Tibial nerve (tissue), 4 donors: ENCODE measurements around the gene KLRC2. TPM values are rescaled to one million over a fixed set of nuclear protein-coding genes. Genes with fewer than 3 reads are reported as not detected.
"Not testable (repeated sequence)": the region's sequence is repeated elsewhere in the genome, so short reads cannot be mapped to it uniquely, and the experiment has no call there.

Experiments
- DNase-seq, 2 donors: peaks; one replicate each; pipeline ENCODE4 v3.0.0-alpha.2; 2019; ENCODE audit warnings: low spot score in 2 of 2
- H3K27ac ChIP-seq, 4 donors: fragments of 200-600 bp; sonication (generic) in 3 of 4; one replicate each; pipeline ENCODE4 v1.5.1; 2017 to 2019; ENCODE audit warnings: mild to moderate bottlenecking in 1 of 4
- H3K27me3 ChIP-seq, 2 donors: fragments of 200-600 bp; sonication (generic) in 1 of 2; one replicate each; pipeline versions ENCODE4 v1.5.1 to v1.6.0; 2017 to 2019
- H3K36me3 ChIP-seq, 3 donors: fragments of 200-600 bp; sonication (generic); one replicate each; pipeline ENCODE4 v1.5.1; 2018 to 2019
- H3K4me1 ChIP-seq, 4 donors: fragments of 200-600 bp; sonication (generic) in 3 of 4; one replicate each; pipeline ENCODE4 v1.5.1; 2017 to 2019
- H3K4me3 ChIP-seq, 4 donors: fragments of 200-600 bp; sonication (generic) in 3 of 4; one replicate each; pipeline ENCODE4 v1.5.1; 2017 to 2019; ENCODE audit warnings: mild to moderate bottlenecking in 1 of 4, moderate library complexity in 1 of 4
- H3K9me3 ChIP-seq, 4 donors: fragments of 200-600 bp; sonication (generic) in 3 of 4; one replicate each; pipeline ENCODE4 v1.5.1; 2017 to 2019
- EP300 ChIP-seq, 2 donors: sonication (generic); formaldehyde crosslinking; IDR thresholded peaks; one replicate each; pipeline ENCODE4 v1.6.1; 2017; ENCODE audit warnings: antibody characterized with exemption in 2 of 2, mild to moderate bottlenecking in 1 of 2
- POLR2A ChIP-seq, 2 donors: fragments of 450-650 bp; IDR thresholded peaks; one replicate each; pipeline ENCODE4 v1.6.1; 2017; ENCODE audit warnings: antibody characterized with exemption in 2 of 2, mild to moderate bottlenecking in 2 of 2, moderate library complexity in 2 of 2
- WGBS, 2 donors: methylation state at CpG; one replicate each; pipeline ENCODE4 v1.1.5; 2018; 5-methylcytosine and 5-hydroxymethylcytosine counted together
- total RNA-seq, 4 donors: library from RNA; depleted of rRNA; stranded (reverse); fragments of >200 nt; gene quantifications; one replicate each; pipeline ENCODE4 v1.1.0, GENCODE V29; 2016
- TF ChIP-seq, protein P1 (sequence below), 5 experiments: fragments of 200-600 bp in 3 of 5; fragments of 450-650 bp in 2 of 5; sonication (generic) in 3 of 5; IDR thresholded peaks; one replicate each; pipeline ENCODE4 v1.5.1; 2016 to 2019; ENCODE audit warnings: antibody characterized with exemption in 5 of 5, mild to moderate bottlenecking in 3 of 5, moderate library complexity in 2 of 5

Gene KLRC2
- total RNA-seq, 4 donors from 2014 or later: not detected

DNA sequence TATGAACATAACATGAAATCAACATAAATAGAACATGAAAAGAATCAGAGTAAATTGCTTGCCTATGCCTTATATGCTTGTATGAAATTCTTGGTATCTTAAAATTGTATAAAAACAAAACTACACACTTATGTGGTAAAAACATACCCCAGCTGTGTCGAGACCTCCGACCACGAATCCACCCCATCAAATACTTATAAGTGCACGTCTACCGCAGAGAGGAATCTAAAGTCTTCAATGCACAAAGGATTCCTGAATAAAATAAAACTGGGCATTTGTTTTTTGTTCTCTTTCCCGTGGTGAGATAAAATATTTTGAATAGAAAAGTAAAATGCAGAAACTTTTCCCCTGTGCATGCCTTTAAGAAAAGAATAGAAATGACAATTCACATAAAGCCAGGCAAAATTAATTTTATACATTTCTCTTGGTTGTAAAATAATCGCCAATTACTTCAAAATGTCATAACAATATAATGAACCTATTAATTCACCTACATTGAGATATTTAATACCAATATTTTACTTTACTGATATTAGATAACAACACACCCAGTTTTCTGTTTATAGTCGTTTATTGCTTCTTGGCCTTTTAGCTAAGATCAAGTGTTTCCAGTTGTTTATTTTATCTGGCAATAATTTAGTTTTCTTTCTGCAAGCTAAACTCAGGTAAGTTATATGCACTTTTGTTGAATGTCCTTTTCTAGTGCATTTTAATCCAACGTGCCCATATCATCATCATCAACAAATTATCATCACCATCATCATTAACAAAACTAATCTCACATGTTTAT is 47.0 kb downstream of the KLRC2 start:
- H3K27me3 ChIP-seq: no peaks in the 10 kb centered on the region
- H3K36me3 ChIP-seq: no peaks in the 10 kb centered on the region
- no peak for DNase-seq
- 52 to 54% methylated on average over 9 of the region's 9 CpGs for WGBS, 2 donors
- TF ChIP-seq EP300 (IDR thresholded peaks at IDR 0.05): no peak
- TF ChIP-seq POLR2A (IDR thresholded peaks at IDR 0.05): no peak
- TF ChIP-seq, protein P1, sequence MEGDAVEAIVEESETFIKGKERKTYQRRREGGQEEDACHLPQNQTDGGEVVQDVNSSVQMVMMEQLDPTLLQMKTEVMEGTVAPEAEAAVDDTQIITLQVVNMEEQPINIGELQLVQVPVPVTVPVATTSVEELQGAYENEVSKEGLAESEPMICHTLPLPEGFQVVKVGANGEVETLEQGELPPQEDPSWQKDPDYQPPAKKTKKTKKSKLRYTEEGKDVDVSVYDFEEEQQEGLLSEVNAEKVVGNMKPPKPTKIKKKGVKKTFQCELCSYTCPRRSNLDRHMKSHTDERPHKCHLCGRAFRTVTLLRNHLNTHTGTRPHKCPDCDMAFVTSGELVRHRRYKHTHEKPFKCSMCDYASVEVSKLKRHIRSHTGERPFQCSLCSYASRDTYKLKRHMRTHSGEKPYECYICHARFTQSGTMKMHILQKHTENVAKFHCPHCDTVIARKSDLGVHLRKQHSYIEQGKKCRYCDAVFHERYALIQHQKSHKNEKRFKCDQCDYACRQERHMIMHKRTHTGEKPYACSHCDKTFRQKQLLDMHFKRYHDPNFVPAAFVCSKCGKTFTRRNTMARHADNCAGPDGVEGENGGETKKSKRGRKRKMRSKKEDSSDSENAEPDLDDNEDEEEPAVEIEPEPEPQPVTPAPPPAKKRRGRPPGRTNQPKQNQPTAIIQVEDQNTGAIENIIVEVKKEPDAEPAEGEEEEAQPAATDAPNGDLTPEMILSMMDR (IDR thresholded peaks at IDR 0.05): no peak
- no peak overlapping the region for H3K4me3 ChIP-seq
- H3K27ac ChIP-seq: no peak overlapping the region
- H3K4me1 ChIP-seq: peaks cover 0 to 16% (median 3%) of the 10 kb centered on the region in 4 donors
- peaks cover 0 to 8% (median 0%) of the 10 kb centered on the region in 4 donors for H3K9me3 ChIP-seq

DNA sequence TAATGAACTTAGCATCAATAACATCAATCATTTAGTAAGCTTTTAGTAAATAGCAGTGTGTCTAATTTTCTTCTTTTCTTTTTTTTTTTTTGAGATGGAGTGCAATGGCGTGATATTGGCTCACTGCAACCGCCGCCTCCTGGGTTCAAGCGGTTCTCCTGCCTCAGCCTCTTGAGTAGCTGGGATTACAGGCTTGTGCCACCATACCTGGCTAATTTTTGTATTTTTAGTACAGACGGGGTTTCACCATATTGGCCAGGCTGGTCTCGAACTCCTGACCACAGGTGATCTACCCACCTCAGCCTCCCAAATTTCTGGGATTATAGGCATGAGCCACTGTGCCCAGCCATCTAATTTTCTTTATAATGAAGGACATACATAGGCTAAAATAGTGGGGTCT is 48.3 kb downstream of the KLRC2 start:
- H3K9me3 ChIP-seq, H3K27ac ChIP-seq, DNase-seq, H3K27me3 ChIP-seq, H3K36me3 ChIP-seq, H3K4me3 ChIP-seq, H3K4me1 ChIP-seq: not testable (repeated sequence)
- 95% methylated on average over 6 of the region's 6 CpGs for WGBS, 2 donors

DNA sequence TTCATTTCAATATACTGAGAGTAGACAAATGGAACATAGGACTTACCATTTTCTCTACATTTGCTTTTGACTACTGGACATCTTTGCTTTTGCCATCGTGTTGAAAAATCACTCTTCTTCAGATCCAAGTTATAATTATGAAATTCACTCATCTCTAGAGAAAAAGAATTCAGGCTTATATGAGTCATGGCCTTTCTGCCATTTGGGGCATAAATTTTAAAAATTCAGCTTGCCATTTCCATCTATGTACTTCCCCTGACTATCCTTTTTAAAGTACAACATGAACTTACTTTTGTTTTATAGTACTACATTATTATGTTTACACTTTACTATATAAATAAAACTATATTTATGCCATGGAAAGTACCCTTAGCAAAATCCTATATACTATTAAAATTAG is 49.0 kb downstream of the KLRC2 start:
- Histone ChIP-seq H3K9me3 (peaks cover 0 to 8% (median 0%) of the 10 kb centered on the region in 4 donors), H3K36me3 (peaks cover 0 to 2% (median 0%) of the 10 kb centered on the region in 3 donors), H3K27me3 (no peaks in the 10 kb centered on the region), H3K4me1 (peaks cover 0 to 3% (median 0%) of the 10 kb centered on the region in 4 donors), H3K27ac (no peak overlapping the region), H3K4me3 (no peak overlapping the region)
- no peak for DNase-seq
- TF ChIP-seq EP300 (IDR thresholded peaks at IDR 0.05): no peak
- TF ChIP-seq, protein P1 (IDR thresholded peaks at IDR 0.05): no peak
- TF ChIP-seq POLR2A (IDR thresholded peaks at IDR 0.05): no peak
- 70 to 73% methylated on average over 1 of the region's 1 CpG for WGBS, 2 donors

DNA sequence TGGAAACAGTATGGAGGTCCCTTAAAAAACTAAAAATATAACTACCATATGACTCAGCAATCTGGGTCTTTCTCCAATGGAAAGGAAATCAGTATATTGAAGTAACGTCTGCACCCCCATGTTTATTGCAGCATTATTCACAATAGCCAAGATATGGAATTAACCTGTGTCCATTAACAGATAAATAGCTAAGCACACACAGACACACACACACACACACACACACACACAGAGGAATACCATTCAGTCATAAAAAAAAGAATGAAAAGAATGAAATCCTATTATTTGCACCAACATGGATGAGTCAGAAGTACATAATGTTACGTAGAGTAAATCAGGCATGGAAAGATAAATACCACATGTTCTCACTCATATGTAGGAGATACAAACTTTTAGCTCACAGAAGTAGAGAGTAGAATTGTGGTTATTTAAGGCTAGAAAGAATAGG is 50.6 kb downstream of the KLRC2 start:
- Histone ChIP-seq H3K4me3 (no peak overlapping the region), H3K27me3 (no peaks in the 10 kb centered on the region), H3K36me3 (peaks cover 0 to 14% (median 0%) of the 10 kb centered on the region in 3 donors), H3K9me3 (peaks cover 0 to 8% (median 0%) of the 10 kb centered on the region in 4 donors), H3K27ac (no peak overlapping the region), H3K4me1 (no peaks in the 10 kb centered on the region)
- TF ChIP-seq, protein P1 (IDR thresholded peaks at IDR 0.05): no peak
- TF ChIP-seq POLR2A (IDR thresholded peaks at IDR 0.05) (no peak), EP300 (IDR thresholded peaks at IDR 0.05) (no peak)
- 70 to 71% methylated on average over 2 of the region's 2 CpGs for WGBS, 2 donors
- DNase-seq: no peak

DNA sequence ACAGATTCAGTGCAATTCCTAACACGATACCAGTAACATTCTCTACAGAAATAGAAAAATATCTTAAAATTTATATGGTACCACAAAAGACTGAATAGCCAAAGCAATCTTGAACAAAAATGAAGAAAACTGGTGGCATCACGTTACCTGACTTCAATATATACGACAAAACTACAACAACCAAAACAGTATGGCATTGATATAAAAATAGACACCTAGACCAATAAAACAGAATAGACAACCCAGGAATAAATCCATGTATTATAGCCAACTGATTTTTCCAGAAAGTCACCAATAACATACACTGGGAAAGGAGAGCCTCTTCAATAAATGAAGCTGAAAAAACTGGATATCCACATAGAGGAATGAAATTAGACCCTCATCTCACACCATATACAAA is 51.6 kb downstream of the KLRC2 start:
- Histone ChIP-seq H3K27ac (no peak overlapping the region), H3K36me3 (peaks cover 0 to 14% (median 0%) of the 10 kb centered on the region in 3 donors), H3K27me3 (no peaks in the 10 kb centered on the region), H3K9me3 (peaks cover 0 to 8% (median 0%) of the 10 kb centered on the region in 4 donors), H3K4me3 (no peak overlapping the region), H3K4me1 (no peaks in the 10 kb centered on the region)
- DNase-seq: no peak
- 93% methylated on average over 3 of the region's 3 CpGs for WGBS, 2 donors
- TF ChIP-seq, protein P1 (IDR thresholded peaks at IDR 0.05): no peak
- TF ChIP-seq EP300 (IDR thresholded peaks at IDR 0.05) (no peak), POLR2A (IDR thresholded peaks at IDR 0.05) (no peak)
